ENCODE data around the gene APOL2. TPM values are rescaled to one million over a fixed set of nuclear protein-coding genes. Genes with fewer than 3 reads are reported as not detected.

The APOL2 gene
- total RNA-seq, 5 donors from 2014 or later (not counting 1 experiment from before 2014, with no cell fraction given), result 38.3 to 80.7 (median 70.6) TPM

Other genes with a start within 250 kb of the APOL2 start
- 1 to 10 TPM in 3 of 5 donors, under 1 TPM in 2; 0.73 to 1.5 (median 1.4) TPM for gene RBFOX2, start 210.7 kb downstream of the APOL2 start, total RNA-seq
- 100 to 1,000 TPM; 152 to 191 (median 167) TPM for gene APOL3, start 78.8 kb downstream of the APOL2 start, total RNA-seq
- gene APOL4, start 37.7 kb downstream of the APOL2 start, total RNA-seq, result under 1 TPM in 2 of 5 donors, not detected in 3; 0.22 to 0.72 TPM
- gene APOL1, start 13.6 kb upstream of the APOL2 start, total RNA-seq, result 10 to 100 TPM; 15.7 to 29.5 (median 19.8) TPM
- gene MYH9, start 148.4 kb upstream of the APOL2 start, total RNA-seq, result 1,000 to 10,000 TPM in 2 of 5 donors, 100 to 1,000 TPM in 3; 816 to 1,109 (median 896) TPM
- 10 to 100 TPM; 36.9 to 47.6 (median 45.4) TPM for gene TXN2, start 242.1 kb upstream of the APOL2 start, total RNA-seq

Measured in T-cell (primary cell).